Calu3 (cell line): ENCODE data around the gene PATE2. TPM values are rescaled to one million over a fixed set of nuclear protein-coding genes. Genes with fewer than 3 reads are reported as not detected.

Experiments
- BruUV-seq: library from RNA; stranded (reverse); fragments of 400-500 nt; replicated peaks from 2 replicates; lab custom pipeline; 2021; lab: Mats Ljungman, UMichigan
- CTCF ChIA-PET: fragments of 300-600 bp; sonication (Branson Sonifier 250); formaldehyde crosslinking; loops from one replicate; lab custom pipeline; 2022; ENCODE audit warnings: antibody characterized with exemption; lab: Charles Lee
- DNase-seq: peaks from one replicate; pipeline ENCODE4 v3.0.0; 2022
- H3K27ac Mint-ChIP-seq: one replicate; pipeline ENCODE4 v1.8.0; 2022; ENCODE audit warnings: mixed read lengths; ENCODE audit not compliant: unreplicated experiment
- H3K27me3 Mint-ChIP-seq: one replicate; pipeline ENCODE4 v1.8.0; 2022; ENCODE audit warnings: mixed read lengths; ENCODE audit not compliant: unreplicated experiment
- H3K36me3 Mint-ChIP-seq: one replicate; pipeline ENCODE4 v1.8.0; 2022; ENCODE audit warnings: mild to moderate bottlenecking, moderate library complexity, mixed read lengths; ENCODE audit not compliant: insufficient read depth, unreplicated experiment
- H3K4me1 Mint-ChIP-seq: one replicate; pipeline ENCODE4 v1.8.0; 2022; ENCODE audit warnings: mild to moderate bottlenecking, low read depth, mixed read lengths; ENCODE audit not compliant: unreplicated experiment
- H3K4me3 Mint-ChIP-seq: one replicate; pipeline ENCODE4 v1.8.0; 2022; ENCODE audit warnings: mild to moderate bottlenecking, low read depth, moderate library complexity, mixed read lengths; ENCODE audit not compliant: unreplicated experiment
- H3K9me3 Mint-ChIP-seq: one replicate; pipeline ENCODE4 v1.8.0; 2022; ENCODE audit warnings: low read depth, mixed read lengths; ENCODE audit not compliant: unreplicated experiment
- intact Hi-C: fragments of 100-400 bp; cut with micrococcal nuclease; formaldehyde crosslinking; loops from one replicate; pipeline ENCODE4 v1.10.0; 2022; ENCODE audit not compliant: unreplicated experiment
- total RNA-seq: library from RNA; stranded (reverse); gene quantifications from 2 replicates; pipeline ENCODE4 v1.2.3, GENCODE V29; 2022
- TF ChIP-seq, protein P1 (sequence below): fragments of 200-600 bp; IDR thresholded peaks from one replicate; pipeline ENCODE4 v1.8.0; 2022; ENCODE audit warnings: antibody characterized with exemption; ENCODE audit not compliant: unreplicated experiment

PATE2 gene
- total RNA-seq, 1 experiment from 2014 or later: not detected

DNA sequence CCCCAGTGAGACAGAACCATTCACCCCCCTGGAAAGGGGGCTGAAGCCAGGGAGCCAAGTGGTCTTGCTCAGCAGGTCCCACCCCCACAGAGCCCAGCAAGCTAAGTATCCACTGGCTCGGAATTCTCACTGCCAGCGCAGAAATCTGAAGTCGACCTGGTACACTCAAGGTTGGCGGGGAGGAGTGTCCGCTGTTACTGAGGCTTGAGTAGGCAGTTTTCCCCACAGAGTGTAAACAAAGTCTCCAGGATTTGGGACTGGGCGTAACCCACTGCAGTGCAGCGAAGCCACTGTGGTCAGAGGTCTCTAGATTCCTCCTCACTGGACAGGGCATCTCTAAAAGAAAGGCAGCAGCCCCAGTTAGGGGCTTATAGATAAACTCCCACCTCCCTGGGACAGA is 22.6 kb downstream of the PATE2 start:
- intact Hi-C loops: no loop called here
- Mint-ChIP-seq H3K36me3 (no peaks in the 10 kb centered on the region), H3K4me1 (no peaks in the 10 kb centered on the region), H3K9me3 (no peaks in the 10 kb centered on the region), H3K27me3 (peaks cover 30% of the 10 kb centered on the region), H3K4me3 (no peak overlapping the region), H3K27ac (no peak overlapping the region)
- CTCF ChIA-PET: no interaction called here
- TF ChIP-seq, protein P1, sequence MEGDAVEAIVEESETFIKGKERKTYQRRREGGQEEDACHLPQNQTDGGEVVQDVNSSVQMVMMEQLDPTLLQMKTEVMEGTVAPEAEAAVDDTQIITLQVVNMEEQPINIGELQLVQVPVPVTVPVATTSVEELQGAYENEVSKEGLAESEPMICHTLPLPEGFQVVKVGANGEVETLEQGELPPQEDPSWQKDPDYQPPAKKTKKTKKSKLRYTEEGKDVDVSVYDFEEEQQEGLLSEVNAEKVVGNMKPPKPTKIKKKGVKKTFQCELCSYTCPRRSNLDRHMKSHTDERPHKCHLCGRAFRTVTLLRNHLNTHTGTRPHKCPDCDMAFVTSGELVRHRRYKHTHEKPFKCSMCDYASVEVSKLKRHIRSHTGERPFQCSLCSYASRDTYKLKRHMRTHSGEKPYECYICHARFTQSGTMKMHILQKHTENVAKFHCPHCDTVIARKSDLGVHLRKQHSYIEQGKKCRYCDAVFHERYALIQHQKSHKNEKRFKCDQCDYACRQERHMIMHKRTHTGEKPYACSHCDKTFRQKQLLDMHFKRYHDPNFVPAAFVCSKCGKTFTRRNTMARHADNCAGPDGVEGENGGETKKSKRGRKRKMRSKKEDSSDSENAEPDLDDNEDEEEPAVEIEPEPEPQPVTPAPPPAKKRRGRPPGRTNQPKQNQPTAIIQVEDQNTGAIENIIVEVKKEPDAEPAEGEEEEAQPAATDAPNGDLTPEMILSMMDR: no peak
- BruUV-seq: no TSS peak
- no peak for DNase-seq

DNA sequence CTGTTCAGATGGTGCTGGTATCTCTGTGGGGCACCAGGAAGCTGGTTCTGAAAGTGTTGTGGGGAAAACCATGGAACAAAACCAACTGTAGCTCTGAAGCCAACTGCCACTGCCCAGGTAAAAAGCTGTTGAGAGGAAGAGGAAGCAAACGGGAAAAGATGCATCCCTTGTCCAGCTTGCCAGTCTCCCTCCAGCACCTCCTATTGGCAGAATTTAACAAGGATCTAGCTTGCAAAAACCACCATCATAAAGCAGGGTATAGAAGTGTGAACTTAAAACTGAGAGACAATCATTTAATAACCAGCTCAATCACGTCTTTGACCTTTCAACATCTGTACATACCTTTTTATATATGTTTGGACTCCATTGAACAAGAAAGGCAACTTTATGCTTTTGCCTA is 28.0 kb downstream of the PATE2 start:
- CTCF ChIA-PET: no interaction called here
- Mint-ChIP-seq H3K9me3 (no peaks in the 10 kb centered on the region), H3K27ac (no peak overlapping the region), H3K4me3 (no peak overlapping the region), H3K36me3 (no peaks in the 10 kb centered on the region), H3K4me1 (no peaks in the 10 kb centered on the region), H3K27me3 (peaks cover 14% of the 10 kb centered on the region)
- no peak for DNase-seq
- no TSS peak for BruUV-seq
- TF ChIP-seq, protein P1: no peak
- intact Hi-C loops: no loop called here

DNA sequence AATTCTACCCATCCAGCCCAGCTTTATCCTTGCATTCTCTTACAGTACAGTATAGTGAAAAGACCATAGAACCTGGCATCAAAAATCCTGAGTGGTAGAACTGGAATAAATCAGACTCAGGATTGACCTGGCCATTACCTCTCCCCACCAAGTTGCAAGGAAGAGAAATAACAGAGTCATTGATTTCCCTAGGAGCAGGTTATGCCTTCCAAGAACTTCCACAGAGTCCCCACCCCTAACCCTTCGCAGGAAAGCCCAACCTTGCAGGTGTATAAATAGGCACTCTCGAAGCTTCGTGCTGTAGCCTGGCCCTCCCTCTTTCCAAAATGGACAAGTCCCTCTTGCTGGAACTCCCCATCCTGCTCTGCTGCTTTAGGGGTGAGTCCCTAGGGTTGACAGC is 32.6 kb downstream of the PATE2 start, which contains the start of gene PATE1:
Gene PATE1, plus strand, starts transcription at position 301 of the 400 bp plus-strand sequence. Its CDS starts 26 bp downstream, at position 327.
- H3K27me3 Mint-ChIP-seq: no peaks in the 10 kb centered on the region
- H3K36me3 Mint-ChIP-seq: no peaks in the 10 kb centered on the region
- no peaks in the 10 kb centered on the region for H3K9me3 Mint-ChIP-seq
- H3K4me3 Mint-ChIP-seq: no peak within 1 kb of the TSS
- no peak for DNase-seq
- H3K27ac Mint-ChIP-seq: no peak within 1 kb of the TSS
- intact Hi-C loops: no loop called here
- BruUV-seq: no TSS peak
- TF ChIP-seq, protein P1: no peak
- CTCF ChIA-PET: no interaction called here
- H3K4me1 Mint-ChIP-seq: no peaks in the 10 kb centered on the region

DNA sequence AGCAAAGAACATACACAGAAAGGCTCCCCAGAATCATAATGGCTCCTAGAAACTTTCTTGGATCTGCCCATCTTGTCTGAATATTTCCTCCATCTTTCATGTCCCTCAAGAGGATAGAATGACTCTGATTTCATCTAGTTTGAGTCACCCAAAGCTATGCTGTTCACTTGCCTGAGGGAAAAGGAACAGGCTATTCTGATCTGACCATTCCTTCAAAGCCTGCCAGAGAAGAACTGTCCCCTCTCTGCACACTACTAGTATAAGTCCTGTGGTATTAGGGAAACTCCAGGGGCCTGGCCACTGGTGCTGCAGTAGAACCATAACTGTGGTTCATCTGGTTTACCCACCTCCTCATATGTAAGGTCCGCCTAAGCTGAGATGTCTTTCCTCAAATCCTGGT is 34.9 kb downstream of the PATE2 start:
- CTCF ChIA-PET: interaction anchor here (0.6 kb wide), 1 partner anchor 56 kb away, joined by 4 read pairs; no protein-coding TSS in a partner anchor
- H3K36me3 Mint-ChIP-seq: no peaks in the 10 kb centered on the region
- no TSS peak for BruUV-seq
- H3K27me3 Mint-ChIP-seq: peaks cover 5% of the 10 kb centered on the region
- no peaks in the 10 kb centered on the region for H3K9me3 Mint-ChIP-seq
- H3K27ac Mint-ChIP-seq: no peak overlapping the region
- no peaks in the 10 kb centered on the region for H3K4me1 Mint-ChIP-seq
- H3K4me3 Mint-ChIP-seq: no peak overlapping the region
- intact Hi-C loops: no loop called here
- TF ChIP-seq, protein P1: no peak
- DNase-seq: no peak
